SU-DHL-6 (cell line): ENCODE measurements around the gene CCDC80.

Experiments used
- H2AFZ ChIP-seq: fragments of 200-600 bp; sonication (generic); 2 replicates; pipeline ENCODE4 v1.6.1; 2014; ENCODE audit warnings: low read depth, mild to moderate bottlenecking, moderate library complexity, mixed read lengths, antibody characterized with exemption, low read length; ENCODE audit not compliant: severe bottlenecking
- H3F3A ChIP-seq: fragments of 200-600 bp; shearing (Covaris generic); 2 replicates; pipeline ENCODE4 v1.6.0; 2016; ENCODE audit warnings: antibody characterized with exemption, mild to moderate bottlenecking; ENCODE audit not compliant: insufficient read depth
- H3K27ac ChIP-seq: fragments of 200-600 bp; sonication (generic); 2 replicates; pipeline ENCODE4 v1.5.1; 2016; ENCODE audit warnings: low read depth, mild to moderate bottlenecking, low read length, moderate library complexity, mixed read lengths
- H3K27me3 ChIP-seq: fragments of 200-600 bp; sonication (generic), shearing (Covaris generic); 2 replicates; pipeline ENCODE4 v1.6.0; 2014; ENCODE audit warnings: mild to moderate bottlenecking, low read length
- H3K36me3 ChIP-seq: fragments of 200-600 bp; sonication (generic); 2 replicates; pipeline ENCODE4 v1.6.1; 2014; ENCODE audit warnings: mild to moderate bottlenecking, low read length, mixed read lengths
- H3K4me2 ChIP-seq: fragments of 300-600, 200-600 bp; shearing (Covaris generic), sonication (generic); 2 replicates; pipeline ENCODE4 v1.6.0; 2014; ENCODE audit warnings: low read length, low read depth, mild to moderate bottlenecking; ENCODE audit not compliant: poor library complexity, severe bottlenecking
- H3K4me3 ChIP-seq: fragments of 200-600 bp; sonication (generic); 2 replicates; pipeline ENCODE4 v1.5.1; 2014; ENCODE audit warnings: antibody characterized with exemption, low read length, mild to moderate bottlenecking, mixed read lengths; ENCODE audit not compliant: insufficient read depth, poor library complexity, severe bottlenecking
- H3K79me2 ChIP-seq: fragments of 200-600 bp; sonication (generic); 2 replicates; pipeline ENCODE4 v1.6.1; 2014; ENCODE audit warnings: mild to moderate bottlenecking, low read length, moderate library complexity; ENCODE audit not compliant: insufficient read depth
- H3K9ac ChIP-seq: fragments of 200-600 bp; sonication (generic); 2 replicates; pipeline ENCODE4 v1.7.0; 2014; ENCODE audit warnings: mild to moderate bottlenecking, low read length
- H3K9me2 ChIP-seq: fragments of 200-600 bp; sonication (generic); replicated peaks from 2 replicates; pipeline ENCODE4 v1.6.1; 2014; ENCODE audit warnings: low read length; ENCODE audit not compliant: insufficient read depth
- H3K9me3 ChIP-seq: fragments of 200-600 bp; sonication (generic); 2 replicates; pipeline ENCODE4 v1.6.1; 2014; ENCODE audit warnings: low read length, mixed read lengths; ENCODE audit not compliant: insufficient read depth
- H4K20me1 ChIP-seq: fragments of 200-600 bp; sonication (generic); 2 replicates; pipeline ENCODE4 v1.6.1; 2014; ENCODE audit warnings: low read depth, mild to moderate bottlenecking, antibody characterized with exemption, low read length, moderate library complexity, mixed read lengths
- EZH2phosphoT487 ChIP-seq: fragments of 200-600 bp; sonication (generic), shearing (Covaris generic); conservative IDR thresholded peaks from 2 replicates; pipeline ENCODE4 v1.6.1; 2018; ENCODE audit warnings: mild to moderate bottlenecking, antibody characterized with exemption, low read length, moderate library complexity, mixed read lengths
- TF ChIP-seq, protein P1 (sequence below): fragments of 200-600 bp; sonication (generic); IDR thresholded peaks from one replicate; pipeline ENCODE4 v1.5.1; 2017; ENCODE audit warnings: antibody characterized with exemption, mild to moderate bottlenecking, low read length, moderate library complexity; ENCODE audit not compliant: insufficient read depth, poor library complexity, severe bottlenecking

The CCDC80 gene

DNA sequence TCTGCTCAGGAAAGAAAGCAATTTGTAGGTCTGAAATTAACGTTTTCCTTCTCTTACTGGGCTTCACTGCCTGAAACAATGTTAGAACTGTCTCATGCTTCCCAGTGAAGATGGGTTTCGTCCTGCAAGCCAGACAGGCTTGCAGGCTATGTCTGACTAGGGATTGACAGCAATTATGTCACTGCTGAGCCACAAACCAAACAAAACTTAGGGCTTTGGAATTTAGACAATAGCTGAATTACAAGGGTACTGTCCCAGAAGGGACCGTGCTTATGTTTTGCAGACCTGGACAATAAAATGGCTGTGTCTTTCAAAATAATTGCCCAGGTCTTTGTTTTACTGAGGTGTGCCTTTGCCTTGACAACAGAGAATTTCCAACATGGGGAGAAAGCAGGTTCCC is 46.3 kb upstream of the CCDC80 start:
- Histone ChIP-seq H3K36me3 (no peaks in the 10 kb centered on the region), H3K9me3 (no peaks in the 10 kb centered on the region), H2AFZ (no peak overlapping the region), H4K20me1 (no peaks in the 10 kb centered on the region), H3K9me2 (no peaks in the 10 kb centered on the region), H3K27ac (no peak overlapping the region), H3K79me2 (no peaks in the 10 kb centered on the region), H3K4me2 (no peak overlapping the region), H3K9ac (no peak overlapping the region), H3K4me3 (no peak overlapping the region), H3K27me3 (no peaks in the 10 kb centered on the region), H3F3A (no peaks in the 10 kb centered on the region)
- no peak for TF ChIP-seq EZH2phosphoT487
- TF ChIP-seq, protein P1, sequence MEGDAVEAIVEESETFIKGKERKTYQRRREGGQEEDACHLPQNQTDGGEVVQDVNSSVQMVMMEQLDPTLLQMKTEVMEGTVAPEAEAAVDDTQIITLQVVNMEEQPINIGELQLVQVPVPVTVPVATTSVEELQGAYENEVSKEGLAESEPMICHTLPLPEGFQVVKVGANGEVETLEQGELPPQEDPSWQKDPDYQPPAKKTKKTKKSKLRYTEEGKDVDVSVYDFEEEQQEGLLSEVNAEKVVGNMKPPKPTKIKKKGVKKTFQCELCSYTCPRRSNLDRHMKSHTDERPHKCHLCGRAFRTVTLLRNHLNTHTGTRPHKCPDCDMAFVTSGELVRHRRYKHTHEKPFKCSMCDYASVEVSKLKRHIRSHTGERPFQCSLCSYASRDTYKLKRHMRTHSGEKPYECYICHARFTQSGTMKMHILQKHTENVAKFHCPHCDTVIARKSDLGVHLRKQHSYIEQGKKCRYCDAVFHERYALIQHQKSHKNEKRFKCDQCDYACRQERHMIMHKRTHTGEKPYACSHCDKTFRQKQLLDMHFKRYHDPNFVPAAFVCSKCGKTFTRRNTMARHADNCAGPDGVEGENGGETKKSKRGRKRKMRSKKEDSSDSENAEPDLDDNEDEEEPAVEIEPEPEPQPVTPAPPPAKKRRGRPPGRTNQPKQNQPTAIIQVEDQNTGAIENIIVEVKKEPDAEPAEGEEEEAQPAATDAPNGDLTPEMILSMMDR: no peak

DNA sequence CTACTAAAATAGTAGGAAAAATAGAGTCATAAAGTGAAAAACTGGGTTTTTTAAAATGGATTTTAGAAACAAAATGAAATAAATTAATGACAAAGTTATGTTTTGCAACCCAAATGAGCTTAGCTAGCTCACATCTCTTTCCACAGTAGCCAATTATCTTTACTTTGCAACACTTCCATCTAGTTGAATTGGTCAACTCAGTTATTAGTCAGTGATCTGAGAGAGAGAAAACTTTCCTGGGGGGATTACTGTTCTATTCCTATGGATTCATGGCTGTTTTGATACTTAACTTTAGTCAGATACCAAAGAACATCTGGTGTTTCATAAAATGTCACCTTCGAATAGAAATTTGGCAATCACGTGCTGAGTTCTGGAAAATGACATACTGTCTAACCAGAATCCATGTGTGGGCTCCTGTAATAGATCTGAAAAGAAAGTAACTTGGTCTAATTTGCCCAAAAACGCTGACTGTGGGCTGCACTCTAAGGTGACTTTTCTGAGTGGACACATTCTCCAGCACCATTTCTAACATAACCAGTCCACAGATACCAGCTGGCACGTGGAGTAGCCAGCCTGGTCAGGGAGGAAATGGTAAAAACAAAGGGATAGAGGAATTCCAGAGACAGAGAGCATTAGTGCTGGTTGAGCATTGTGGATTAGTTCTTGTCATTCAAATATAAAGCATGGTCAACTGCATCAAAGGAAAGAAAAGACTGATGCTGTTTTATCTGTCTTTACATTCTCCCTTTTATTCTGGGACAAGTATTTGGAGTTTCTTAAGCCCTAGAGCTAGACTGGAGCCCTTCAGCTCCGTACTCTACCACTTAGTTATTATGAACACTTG is 45.2 kb upstream of the CCDC80 start:
- H3K9ac ChIP-seq: no peak overlapping the region
- no peaks in the 10 kb centered on the region for H3F3A ChIP-seq
- H3K27me3 ChIP-seq: no peaks in the 10 kb centered on the region
- no peaks in the 10 kb centered on the region for H3K79me2 ChIP-seq
- TF ChIP-seq EZH2phosphoT487: no peak
- TF ChIP-seq, protein P1: no peak
- no peaks in the 10 kb centered on the region for H4K20me1 ChIP-seq
- H3K4me2 ChIP-seq: no peak overlapping the region
- no peaks in the 10 kb centered on the region for H3K9me3 ChIP-seq
- H3K4me3 ChIP-seq: no peak overlapping the region
- no peak overlapping the region for H3K27ac ChIP-seq
- no peak overlapping the region for H2AFZ ChIP-seq
- H3K36me3 ChIP-seq: no peaks in the 10 kb centered on the region
- H3K9me2 ChIP-seq: no peaks in the 10 kb centered on the region

DNA sequence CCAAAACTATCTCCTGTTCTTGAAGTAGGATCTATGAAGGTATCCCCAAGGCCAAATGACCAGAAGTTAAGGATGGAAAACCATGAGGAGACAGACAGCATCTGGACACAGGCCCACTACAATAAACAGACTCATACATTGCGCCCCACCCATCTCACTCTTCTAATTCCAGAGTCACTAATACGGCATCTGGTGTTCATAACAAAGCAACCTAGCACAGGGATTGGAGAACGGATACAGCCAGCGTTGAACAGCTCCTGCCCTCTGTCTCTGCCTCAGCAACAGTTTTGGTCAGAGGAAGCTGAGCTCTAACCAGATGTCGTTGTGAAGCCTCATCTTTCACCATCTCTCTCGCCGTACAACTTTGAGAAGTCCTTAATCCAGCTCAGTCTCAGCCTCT is 44.5 kb upstream of the CCDC80 start:
- H3F3A ChIP-seq: no peaks in the 10 kb centered on the region
- no peak overlapping the region for H3K27ac ChIP-seq
- H3K4me2 ChIP-seq: no peak overlapping the region
- H2AFZ ChIP-seq: no peak overlapping the region
- no peaks in the 10 kb centered on the region for H4K20me1 ChIP-seq
- no peaks in the 10 kb centered on the region for H3K79me2 ChIP-seq
- H3K9me3 ChIP-seq: no peaks in the 10 kb centered on the region
- TF ChIP-seq, protein P1: no peak
- TF ChIP-seq EZH2phosphoT487: no peak
- no peak overlapping the region for H3K4me3 ChIP-seq
- no peaks in the 10 kb centered on the region for H3K27me3 ChIP-seq
- no peaks in the 10 kb centered on the region for H3K36me3 ChIP-seq
- no peaks in the 10 kb centered on the region for H3K9me2 ChIP-seq
- H3K9ac ChIP-seq: no peak overlapping the region
